Left lung (tissue), 10 donors: ENCODE data around the gene KRTAP4-7. TPM values are rescaled to one million over a fixed set of nuclear protein-coding genes. Genes with fewer than 3 reads are reported as not detected.
"Not testable (repeated sequence)": the region's sequence is repeated elsewhere in the genome, so short reads cannot be mapped to it uniquely, and the experiment has no call there.

Experiments used
- ATAC-seq: fragments of 200-7000 bp; cut with Tn5 transposase; one replicate; pipeline ENCODE4 v1.9.1; 2020; ENCODE audit warnings: moderate library complexity
- DNase-seq, 4 donors: peaks; one replicate each; pipeline ENCODE4 v3.0.0-alpha.2; 2013 to 2020
- H3K27ac ChIP-seq, 2 donors: fragments of 200-600 bp; sonication (generic) in 1 of 2; one replicate each; pipeline versions ENCODE4 v1.5.0 to v1.8.0; 2020 to 2021
- H3K27me3 ChIP-seq, 2 donors: fragments of 200-600 bp; sonication (generic) in 1 of 2; one replicate each; pipeline versions ENCODE4 v1.5.0 to v1.8.0; 2020 to 2021
- H3K36me3 ChIP-seq, 2 donors: fragments of 200-600 bp; sonication (generic) in 1 of 2; one replicate each; pipeline versions ENCODE4 v1.5.0 to v1.8.0; 2020 to 2021
- H3K4me1 ChIP-seq, 2 donors: fragments of 200-600 bp; one replicate each; pipeline ENCODE4 v1.8.0; 2021
- H3K4me3 ChIP-seq, 2 donors: fragments of 200-600 bp; sonication (generic) in 1 of 2; one replicate each; pipeline versions ENCODE4 v1.5.0 to v1.8.0; 2020 to 2021; ENCODE audit warnings: mild to moderate bottlenecking in 1 of 2
- H3K9me3 ChIP-seq, 2 donors: fragments of 200-600 bp; sonication (generic) in 1 of 2; one replicate each; pipeline versions ENCODE4 v1.5.0 to v1.8.0; 2020 to 2021
- CTCF ChIP-seq, 2 donors: fragments of 200-600 bp; sonication (generic) in 1 of 2; IDR thresholded peaks; one replicate each; pipeline versions ENCODE4 v1.5.0 to v1.8.0; 2021; ENCODE audit warnings: antibody characterized with exemption in 2 of 2
- intact Hi-C, 2 donors: fragments of 100-400 bp; cut with DNase I; formaldehyde crosslinking; loops; one replicate each; pipeline versions ENCODE4 v1.11.2 to v1.14.2; 2022
- polyA plus RNA-seq, 6 donors: library from polyadenylated mRNA; unstranded; fragments of 120-200 nt; gene quantifications; one replicate each; pipeline ENCODE4 v1.2.1, GENCODE V29; 2013; ENCODE audit not compliant: insufficient read length in 6 of 6
- total RNA-seq, 2 donors: library from RNA; stranded (reverse); fragmentation: NEBNext Ultra II Directional; extraction: Animal tissue kit (Norgen Biotek cat#: 25700); gene quantifications; one replicate each; pipeline ENCODE4 v1.2.1, GENCODE V29; 2021
- donor health status: DM: no; HTN: yes; CAD: no.
- donor health status: DM: no; HTN: no; CAD: no.

The KRTAP4-7 gene
- total and polyA plus RNA-seq, 8 donors = not detected

- Histone ChIP-seq H3K9me3 (peaks cover 0 to 3% of the 10 kb centered on the region in 2 donors), H3K4me3 (no peak overlapping the region), H3K36me3 (no peaks in the 10 kb centered on the region), H3K27me3 (peaks cover 3 to 39% of the 10 kb centered on the region in 2 donors), H3K27ac (no peak overlapping the region), H3K4me1 (no peaks in the 10 kb centered on the region)
- DNase-seq (no peak), ATAC-seq (no peak)
- intact Hi-C loops = no loop called here
- TF ChIP-seq CTCF (IDR thresholded peaks at IDR 0.05) = no peak
These were observed 35.5 kb upstream of the KRTAP4-7 start for GRCh38 chr17:41048441-41048840.

- no peak overlapping the region for H3K4me3 ChIP-seq
- H3K36me3 ChIP-seq = no peaks in the 10 kb centered on the region
- DNase-seq (no peak), ATAC-seq (no peak)
- H3K4me1 ChIP-seq = no peaks in the 10 kb centered on the region
- no peak overlapping the region for H3K27ac ChIP-seq
- H3K9me3 ChIP-seq = peaks cover 0 to 1% of the 10 kb centered on the region in 2 donors
- H3K27me3 ChIP-seq = peaks cover 3 to 39% of the 10 kb centered on the region in 2 donors
- no peak for TF ChIP-seq CTCF (IDR thresholded peaks at IDR 0.05)
- intact Hi-C loops = no loop called here
These were observed 34.8 kb upstream of the KRTAP4-7 start for GRCh38 chr17:41049110-41049509.

GRCh38 chr17:41052566-41052965 lies 31.4 kb upstream of the KRTAP4-7 start:
- no peak overlapping the region for H3K27ac ChIP-seq
- H3K4me1 ChIP-seq = no peaks in the 10 kb centered on the region
- no peaks in the 10 kb centered on the region for H3K36me3 ChIP-seq
- no peak for TF ChIP-seq CTCF (IDR thresholded peaks at IDR 0.05)
- no peak for DNase-seq
- ATAC-seq = no peak
- intact Hi-C loops = no loop called here
- H3K27me3 ChIP-seq = peaks cover 2 to 26% of the 10 kb centered on the region in 2 donors
- H3K4me3 ChIP-seq = no peak overlapping the region
- H3K9me3 ChIP-seq = no peaks in the 10 kb centered on the region

- H3K27me3 ChIP-seq = peaks cover 0 to 27% of the 10 kb centered on the region in 2 donors
- ATAC-seq (no peak), DNase-seq (no peak)
- intact Hi-C loops = no loop called here
- no peak for TF ChIP-seq CTCF (IDR thresholded peaks at IDR 0.05)
- no peak overlapping the region for H3K27ac ChIP-seq
- no peaks in the 10 kb centered on the region for H3K9me3 ChIP-seq
- no peaks in the 10 kb centered on the region for H3K4me1 ChIP-seq
- no peaks in the 10 kb centered on the region for H3K36me3 ChIP-seq
- no peak overlapping the region for H3K4me3 ChIP-seq
These were observed 29.9 kb upstream of the KRTAP4-7 start for GRCh38 chr17:41054025-41054424.

GRCh38 chr17:41054556-41054955 lies 29.4 kb upstream of the KRTAP4-7 start:
- H3K9me3 ChIP-seq, ATAC-seq, H3K4me1 ChIP-seq, H3K36me3 ChIP-seq, DNase-seq, H3K27ac ChIP-seq, H3K4me3 ChIP-seq, intact Hi-C loops: not testable (repeated sequence)
- H3K27me3 ChIP-seq = peaks cover 0 to 29% of the 10 kb centered on the region in 2 donors

- H3K36me3 ChIP-seq, intact Hi-C loops, H3K9me3 ChIP-seq, H3K27ac ChIP-seq, DNase-seq, ATAC-seq, H3K4me1 ChIP-seq, H3K4me3 ChIP-seq: not testable (repeated sequence)
- peaks cover 0 to 25% of the 10 kb centered on the region in 2 donors for H3K27me3 ChIP-seq
These were observed 28.8 kb upstream of the KRTAP4-7 start, which contains the start of gene KRTAP2-2 for GRCh38 chr17:41055130-41055529. TSS of gene KRTAP2-2 (minus strand) at chr17:41055230. CDS start at chr17:41055211, 19 bp downstream.
